ENCODE measurements around the gene TRIM63.

The TRIM63 gene

DNA sequence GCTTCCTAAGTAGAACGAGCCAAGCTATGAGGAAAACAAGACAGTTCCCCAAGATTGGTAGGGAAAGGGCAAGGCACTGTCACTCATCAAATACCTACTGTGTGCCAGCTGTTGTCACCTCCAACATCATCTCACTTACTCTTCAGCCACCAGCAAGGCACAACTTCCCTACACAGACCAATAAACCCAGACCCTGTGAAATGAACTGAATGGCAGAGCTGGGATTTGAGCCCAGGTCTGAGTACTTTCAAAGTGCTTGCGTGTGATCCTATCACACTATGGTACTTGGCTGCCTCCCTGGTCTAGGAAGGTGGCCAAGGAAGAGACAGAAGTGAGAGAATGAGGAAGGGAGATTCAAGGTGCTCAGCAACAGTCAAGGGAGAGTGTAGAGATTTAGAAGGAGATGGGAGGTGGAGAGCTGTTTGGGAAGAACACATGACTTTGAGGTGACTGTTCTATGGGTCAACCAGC lies 16.7 kb upstream of the TRIM63 start:
- no peak for DNase-seq

DNA sequence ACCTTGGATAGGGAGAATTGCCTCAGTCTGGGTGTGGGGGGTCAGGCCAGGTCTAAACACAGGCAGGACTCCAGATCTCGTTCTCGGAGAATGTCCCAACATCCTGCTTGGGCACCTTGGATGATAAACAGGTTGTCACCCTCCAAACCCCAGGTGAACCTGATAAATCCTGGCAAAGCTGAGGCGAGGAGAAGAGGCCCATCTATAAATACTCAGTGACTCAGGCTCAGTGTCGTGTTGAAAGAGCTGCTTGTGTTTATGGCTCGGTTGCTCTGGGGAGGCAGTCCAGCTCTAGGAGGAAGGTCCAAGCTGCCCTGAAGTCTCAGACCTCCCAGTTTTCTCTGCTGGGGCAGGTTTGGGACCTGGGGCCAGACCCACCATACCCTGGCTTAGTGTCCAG lies 15.8 kb upstream of the TRIM63 start:
- DNase-seq: no peak

DNA sequence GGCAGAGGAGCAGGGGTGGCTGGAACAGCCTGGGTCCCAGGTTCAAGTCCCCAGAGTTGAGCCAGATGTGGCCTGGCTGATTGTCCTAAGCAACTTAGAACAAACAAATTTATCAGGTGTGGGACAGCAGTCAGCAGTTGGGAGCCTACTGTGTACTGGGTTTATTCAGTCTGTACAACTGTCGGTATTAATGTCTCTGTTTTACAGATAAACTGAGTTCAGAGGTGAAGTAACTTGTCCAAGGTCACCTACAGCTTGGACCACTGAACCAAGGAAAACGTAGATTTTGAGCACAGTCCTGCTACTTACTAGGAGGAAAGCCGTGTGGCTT lies 14.6 kb upstream of the TRIM63 start:
- no peak for DNase-seq

DNA sequence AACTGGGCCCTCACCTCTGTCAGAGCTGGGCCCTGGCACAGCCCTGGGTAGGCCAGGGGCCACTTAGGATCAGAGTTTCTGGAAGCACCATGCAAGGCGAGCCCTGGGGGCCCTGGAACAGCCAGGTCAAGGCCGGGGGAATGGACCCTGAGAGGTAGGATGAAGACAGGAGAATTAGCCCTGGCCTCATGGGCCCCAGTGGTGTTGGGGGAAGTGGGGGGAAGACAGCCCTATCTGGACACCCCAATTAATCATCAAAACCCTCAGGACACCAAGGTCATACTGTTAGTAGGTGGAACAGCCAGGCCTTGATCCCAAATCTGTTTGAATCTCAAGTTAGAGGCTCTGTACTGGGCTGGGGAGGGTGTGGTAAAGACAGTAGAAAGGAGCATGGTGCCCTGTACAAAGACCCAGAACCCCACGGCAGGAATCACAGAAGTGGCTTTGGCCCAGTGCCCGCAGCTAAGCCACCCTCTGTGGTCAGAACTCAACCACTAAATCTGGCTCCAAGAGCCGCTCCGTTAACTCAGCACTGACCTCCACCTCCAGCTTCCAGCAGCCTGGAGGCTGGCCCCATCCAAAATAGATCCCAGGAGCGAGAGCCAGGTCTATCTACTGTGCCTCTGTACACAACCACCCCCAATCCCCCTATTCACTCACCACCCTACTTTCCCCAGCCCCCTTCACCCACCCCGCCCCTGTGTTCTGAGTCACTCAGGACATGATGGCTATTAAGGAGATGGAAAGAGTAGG lies 14.0 kb upstream of the TRIM63 start:
- DNase-seq: no peak

- no peak for DNase-seq
These were observed 12.8 kb upstream of the TRIM63 start for GRCh38 chr1:26079960-26080814.

DNA sequence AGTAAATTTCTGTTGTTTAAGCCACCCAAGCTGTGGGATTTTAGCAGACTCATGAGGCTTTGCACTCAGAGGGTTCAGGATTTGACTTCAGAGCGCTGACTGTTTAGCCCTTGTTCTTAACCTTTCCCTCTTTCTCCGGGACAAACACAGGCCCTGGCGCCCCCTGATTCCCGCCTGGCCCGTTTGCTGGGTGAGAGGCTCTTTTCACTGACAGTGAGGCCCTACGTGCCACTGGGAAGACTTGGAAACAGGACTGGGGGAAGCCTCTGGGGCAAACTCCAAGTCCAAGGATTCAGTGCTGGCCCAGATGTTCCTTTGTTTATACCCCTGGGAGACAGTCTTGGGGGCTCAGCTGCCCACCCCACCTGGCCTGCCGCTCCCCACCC lies 11.7 kb upstream of the TRIM63 start:
- no peak for DNase-seq

GRCh38 chr1:26078286-26079177 lies 11.1 kb upstream of the TRIM63 start:
- DNase-seq: no peak

DNA sequence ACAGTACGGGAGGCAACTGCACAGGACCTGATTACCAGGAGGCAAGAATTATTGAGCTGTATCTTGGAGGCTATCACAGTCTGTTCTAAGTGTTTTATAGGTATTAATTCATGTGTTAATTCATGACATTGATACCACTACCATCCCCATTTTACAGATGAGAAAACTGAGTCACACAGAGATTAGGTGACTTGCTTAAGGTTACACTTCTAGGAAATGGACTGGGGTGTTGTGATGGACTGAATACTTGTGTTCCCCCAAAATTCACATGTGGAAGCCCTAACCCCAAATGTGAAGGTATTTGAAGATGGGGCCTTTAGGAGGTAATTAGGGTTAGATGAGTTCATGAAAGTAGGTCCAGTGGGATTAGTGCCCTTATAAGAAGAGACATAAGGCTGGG lies 10.1 kb upstream of the TRIM63 start:
- no peak for DNase-seq

DNA sequence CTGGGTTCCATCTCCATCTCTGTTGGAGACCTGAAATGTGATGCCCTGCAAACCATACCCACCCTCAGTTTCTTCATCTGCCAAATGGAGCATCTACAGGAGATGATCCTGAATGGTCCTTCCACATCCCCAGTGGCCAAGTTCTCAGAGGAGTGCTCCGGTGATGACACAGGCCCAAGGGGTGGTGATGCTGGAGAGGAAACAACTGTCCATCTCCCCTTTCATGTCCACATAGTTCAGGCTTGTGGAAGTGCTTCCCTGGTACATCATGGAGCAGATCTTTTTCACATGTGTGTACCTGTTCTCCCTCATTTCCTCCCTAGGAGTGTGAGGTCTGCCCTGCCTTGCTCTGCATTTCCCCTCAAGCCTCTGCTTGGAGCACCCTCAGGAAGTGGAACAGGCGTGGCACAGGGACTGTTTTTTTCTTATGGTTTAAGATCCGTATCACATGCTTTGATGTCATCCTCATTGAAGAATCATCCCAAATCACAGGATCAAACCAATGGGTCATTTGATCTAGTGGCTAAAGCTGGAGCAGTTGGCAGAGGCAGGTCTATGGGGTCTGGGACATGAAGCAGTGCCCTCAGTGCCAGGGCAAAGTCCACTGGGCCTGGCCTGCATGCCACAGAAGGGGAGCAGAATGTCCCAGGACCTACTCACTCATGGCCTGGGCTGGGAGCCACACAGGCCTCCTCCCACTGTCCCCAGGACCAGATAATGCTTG lies 8.2 kb upstream of the TRIM63 start:
- DNase-seq: no peak

- no peak for DNase-seq
These were observed 4.9 kb upstream of the TRIM63 start for GRCh38 chr1:26072305-26072704.

- DNase-seq: no peak
These were observed 3.5 kb upstream of the TRIM63 start for GRCh38 chr1:26070963-26071342.

- DNase-seq: no peak
These were observed 3.0 kb upstream of the TRIM63 start for GRCh38 chr1:26070296-26070962.

GRCh38 chr1:26069941-26070295 lies 2.5 kb upstream of the TRIM63 start:
- no peak for DNase-seq

- DNase-seq: no peak
These were observed 573 bp downstream of the TRIM63 start for GRCh38 chr1:26066857-26067256.

DNA sequence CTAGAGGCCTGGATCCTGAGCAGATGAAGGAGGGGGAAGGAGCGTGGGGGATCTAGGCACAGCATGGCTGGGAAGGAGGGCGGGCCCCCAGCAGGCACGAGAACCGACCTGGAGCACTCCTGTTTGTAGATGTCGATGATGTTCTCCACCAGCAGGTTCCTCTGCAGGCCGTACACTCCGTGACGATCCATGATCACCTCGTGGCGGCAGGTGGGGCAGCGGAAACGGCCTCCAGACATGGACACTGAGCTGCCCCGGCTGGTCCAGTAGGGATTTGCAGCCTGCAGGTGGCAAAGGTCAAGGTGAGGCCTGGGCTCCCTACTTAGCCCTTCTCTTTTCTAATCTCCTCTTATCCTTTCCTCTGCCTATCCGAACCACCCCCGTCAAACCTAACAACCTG lies 1.3 kb downstream of the TRIM63 start:
- no peak for DNase-seq

DNA sequence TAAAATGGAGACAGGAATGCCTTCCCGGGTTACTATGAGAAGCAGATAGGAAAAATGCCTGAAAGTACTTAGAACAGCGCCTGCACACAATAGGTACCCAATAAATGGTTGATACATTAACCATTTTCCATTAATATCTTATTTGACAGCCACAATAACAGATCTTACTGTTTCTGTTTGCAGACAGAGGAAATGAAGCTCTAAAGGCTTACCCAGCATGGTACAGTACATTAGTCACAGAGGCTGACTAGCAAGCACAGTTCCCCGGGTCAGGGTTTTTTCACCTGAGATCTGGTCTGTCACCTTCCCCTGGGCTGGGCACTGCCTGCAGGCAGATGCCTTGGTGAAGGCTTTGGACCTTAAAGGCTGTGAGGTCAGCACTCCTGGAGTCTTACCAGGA lies 2.9 kb downstream of the TRIM63 start:
- DNase-seq: no peak

DNA sequence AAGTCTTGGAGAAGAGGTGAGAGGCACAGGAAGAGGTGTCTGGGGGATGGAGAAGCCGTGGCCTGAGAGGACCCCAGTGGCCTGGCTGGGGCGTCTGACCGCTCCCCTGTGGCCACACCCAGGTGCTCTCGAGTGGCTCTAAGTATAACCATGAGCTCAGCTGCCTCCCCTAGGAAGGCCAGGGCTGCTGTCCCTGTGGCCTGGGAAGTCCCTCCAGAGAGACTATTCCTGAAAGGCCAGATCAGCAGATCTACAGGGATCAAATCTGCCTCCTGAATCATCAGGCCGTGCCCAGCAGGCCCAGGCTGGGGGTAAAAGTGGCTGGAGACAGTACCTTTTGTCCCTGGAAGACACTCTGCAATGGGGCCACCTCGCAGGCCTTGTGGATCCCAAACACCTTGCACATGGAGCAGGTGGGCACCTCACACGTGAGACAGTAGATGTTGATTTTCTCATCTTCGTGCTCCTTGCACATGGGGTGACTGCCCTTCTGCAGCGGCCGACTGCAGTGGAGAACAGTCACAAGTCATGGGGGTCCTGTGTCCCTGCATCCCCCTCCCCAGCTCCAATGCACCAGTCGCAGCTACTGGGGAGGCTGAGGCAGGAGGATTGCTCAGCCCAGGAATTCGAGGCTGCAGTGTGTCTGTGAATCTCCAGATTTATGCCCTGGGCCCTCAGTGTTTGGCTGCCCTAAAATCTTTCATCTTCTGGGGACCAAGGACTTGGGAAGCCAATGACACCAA lies 6.4 kb downstream of the TRIM63 start:
- DNase-seq: no peak

DNA sequence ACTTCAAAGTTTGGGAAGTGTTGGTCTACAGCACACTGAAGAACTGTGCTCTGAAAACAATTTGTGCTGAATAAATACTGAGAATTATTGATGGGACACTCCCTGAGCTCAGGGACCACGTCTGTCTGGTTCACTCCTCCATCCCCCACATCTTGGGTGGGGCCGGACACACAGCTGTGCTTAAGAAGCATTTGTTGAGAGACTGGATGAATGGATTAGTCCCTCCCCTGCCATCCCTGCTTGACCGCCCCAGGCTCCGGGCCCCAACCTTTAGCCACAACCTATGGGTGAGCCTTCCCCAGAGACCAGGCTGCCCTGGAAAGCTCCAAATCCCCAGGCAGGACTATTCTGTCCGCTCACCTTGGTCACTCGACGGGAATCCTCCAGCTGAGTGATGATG lies 7.5 kb downstream of the TRIM63 start:
- DNase-seq: no peak

DNA sequence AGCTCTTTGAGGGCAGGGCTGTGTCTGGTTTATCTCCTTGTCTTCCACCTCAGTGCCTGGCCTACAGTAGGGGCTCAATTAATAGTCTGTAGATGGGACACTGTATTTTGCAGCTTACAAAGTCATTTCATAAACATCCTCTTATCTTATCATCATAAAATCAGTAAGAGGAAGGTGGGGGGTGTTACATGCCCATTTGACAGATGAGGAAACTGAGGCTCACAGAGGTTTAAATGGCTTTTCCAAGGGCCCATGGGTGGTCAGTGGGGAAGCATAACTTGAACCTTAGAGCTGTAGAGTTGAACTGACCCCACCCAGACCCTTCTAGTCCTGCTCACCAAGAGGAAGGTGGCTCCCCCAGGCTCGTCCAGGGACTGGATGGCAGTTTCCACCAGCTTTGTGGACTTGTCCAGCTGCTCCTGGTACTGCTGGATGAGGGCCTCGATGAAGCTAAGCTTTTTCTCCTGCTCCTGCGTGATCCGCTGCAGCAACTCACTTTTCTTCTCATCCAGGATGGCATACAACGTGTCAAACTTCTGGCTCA lies 9.3 kb downstream of the TRIM63 start:
- no peak for DNase-seq

DNA sequence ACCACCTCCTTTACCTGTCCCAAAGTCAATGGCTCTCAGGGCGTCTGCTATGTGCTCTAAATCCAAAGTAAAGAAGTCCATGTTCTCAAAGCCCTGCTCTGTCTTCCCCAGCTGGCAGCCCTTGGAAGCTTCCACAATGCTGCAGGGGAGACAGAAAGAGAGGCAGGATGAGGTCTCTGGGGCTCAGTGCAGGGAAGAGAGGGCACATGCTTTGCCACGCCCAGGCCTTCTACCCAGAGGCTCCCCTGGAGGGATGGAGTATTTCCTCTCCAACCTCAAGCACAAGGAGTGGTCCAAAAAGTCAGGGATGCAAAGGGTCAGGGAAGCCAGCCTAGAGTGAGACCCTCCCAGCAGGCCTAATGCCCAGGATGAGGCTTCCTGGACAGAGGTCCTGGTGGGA lies 10.2 kb downstream of the TRIM63 start:
- no peak for DNase-seq

GRCh38 chr1:26055041-26055440 lies 12.4 kb downstream of the TRIM63 start:
- DNase-seq: no peak
